Adrenal gland (tissue), 5 donors: ENCODE measurements around the gene XYLT1.

Experiments used
- CTCF ChIP-seq, 6 experiments: fragments of 450-650 bp in 4 of 6; fragments of 200-600 bp in 2 of 6; sonication (generic) in 1 of 6; IDR thresholded peaks; 1 replicate in 5 of 6; 2 replicates in 1 of 6; pipeline versions ENCODE4 v1.5.1 to v1.8.0; 2016 to 2021; ENCODE audit warnings: antibody characterized with exemption in 6 of 6, mild to moderate bottlenecking in 2 of 6, moderate library complexity in 1 of 6
- POLR2A ChIP-seq, 2 donors: fragments of 450-650 bp; IDR thresholded peaks; one replicate each; pipeline ENCODE4 v1.6.1; 2017; ENCODE audit warnings: antibody characterized with exemption in 2 of 2, mild to moderate bottlenecking in 2 of 2, moderate library complexity in 1 of 2
- donor health status: DM: no; HTN: no; CAD: no.

- TF ChIP-seq CTCF (IDR thresholded peaks at IDR 0.05) (no peak), POLR2A (IDR thresholded peaks at IDR 0.05) (no peak)
Observed at GRCh38 chr16:17459903-17460521, 10.7 kb downstream of the XYLT1 start.
